Activated CD8-positive, alpha-beta memory T cell treated with anti-CD3 and anti-CD28 coated beads for 24 hours (primary cell): ENCODE data around the gene PGAP6.
"Not testable (repeated sequence)": the region's sequence is repeated elsewhere in the genome, so short reads cannot be mapped to it uniquely, and the experiment has no call there.

Experiments
- DNase-seq: peaks from one replicate; pipeline ENCODE4 v3.0.0-alpha.2; 2020

PGAP6 gene

DNA sequence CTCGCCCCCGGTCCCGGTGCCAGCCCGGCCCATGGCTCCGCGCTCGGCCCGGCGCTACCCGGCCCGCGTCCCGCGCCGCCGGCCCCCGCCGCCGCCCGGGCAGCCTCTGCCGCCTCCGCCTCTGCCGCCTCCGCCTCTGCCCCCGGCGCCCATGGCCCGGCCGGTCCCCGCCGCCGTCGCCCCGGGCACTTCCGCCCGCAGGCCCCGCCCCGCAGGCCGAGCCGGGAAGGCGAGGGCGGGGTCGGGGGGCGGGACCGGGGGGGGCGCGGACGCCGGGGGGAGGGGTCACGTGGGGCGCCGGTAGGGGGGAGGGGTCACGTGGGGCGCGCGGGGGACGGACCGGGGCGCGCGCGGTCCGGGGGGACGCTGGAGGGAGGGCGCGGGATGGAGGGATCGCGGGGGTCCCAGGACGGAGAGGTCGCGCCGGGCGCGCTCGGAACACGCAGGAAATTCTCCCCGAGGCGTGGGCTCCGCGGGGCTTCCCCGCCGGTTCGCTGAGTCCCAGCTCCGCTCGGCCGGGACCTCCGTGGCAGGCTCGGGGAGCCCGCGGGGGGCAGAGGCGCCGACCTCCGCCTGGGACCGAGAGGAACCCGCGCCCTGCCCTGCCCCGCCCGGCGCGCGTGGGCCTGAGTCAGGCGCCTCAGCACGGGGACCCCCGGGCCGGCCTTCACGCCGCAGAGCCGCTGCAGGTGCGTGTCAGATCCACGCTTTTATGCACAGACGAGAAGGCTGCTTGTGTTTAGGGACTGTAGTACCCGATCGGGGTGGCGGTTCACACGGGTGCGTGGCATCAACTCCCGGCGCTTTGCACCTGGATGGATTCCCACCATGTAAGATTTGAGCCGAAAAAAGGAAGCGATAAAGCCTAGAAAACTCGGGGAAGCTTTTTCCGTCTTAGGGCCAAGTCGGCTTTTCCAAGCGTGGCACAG, at the start of gene PGAP6:
PGAP6 (minus strand) TSS at position 190 of the 929 bp plus-strand sequence; CDS start at position 33, 157 bp downstream.
- peak; percentile 82 for DNase-seq

DNA sequence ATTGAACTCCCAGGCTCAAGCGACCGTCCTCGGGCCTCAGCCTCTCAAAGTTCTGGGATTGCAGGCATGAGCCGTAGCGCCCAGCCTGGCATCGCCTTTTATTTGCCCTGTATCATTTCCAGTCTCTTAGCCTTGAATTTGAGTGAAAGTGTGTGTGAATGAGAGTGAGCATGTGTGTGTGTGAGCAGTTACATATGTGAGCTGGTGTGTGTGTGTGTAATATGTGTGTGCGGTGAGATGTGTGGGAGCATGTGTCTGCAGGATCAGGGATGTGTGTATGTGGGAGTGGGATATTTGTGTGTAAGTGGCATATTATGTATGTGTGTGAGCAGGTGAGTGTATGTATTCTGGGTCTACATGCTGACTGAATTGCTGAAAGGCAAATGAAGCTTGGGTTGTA, 49.1 kb upstream of the PGAP6 start:
- DNase-seq = no peak

DNA sequence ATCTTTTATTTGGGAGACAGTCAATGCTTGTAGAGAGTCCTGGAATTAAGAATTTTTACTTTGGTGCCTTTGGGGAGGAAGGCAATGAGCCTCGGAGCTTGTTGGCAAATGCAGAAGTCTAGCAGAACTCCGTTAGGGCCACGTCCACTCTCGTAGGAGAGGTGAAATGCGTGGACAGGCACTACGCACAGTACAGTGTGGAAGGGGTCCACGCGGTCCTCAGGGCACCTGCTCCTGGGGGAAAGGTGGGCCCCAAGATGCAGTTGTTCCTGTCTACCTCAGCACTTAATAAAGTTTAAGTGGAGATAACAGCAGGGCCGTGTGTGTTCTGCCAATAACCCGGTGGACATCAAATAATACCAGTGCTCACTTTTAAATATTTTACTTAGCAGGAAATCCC, 45.5 kb upstream of the PGAP6 start:
- DNase-seq = no peak

- DNase-seq = no peak
Measured at GRCh38 chr16:426906-427249, 45.1 kb upstream of the PGAP6 start.

- peak; percentile 66 for DNase-seq
Measured at GRCh38 chr16:426115-426905, 44.5 kb upstream of the PGAP6 start.

DNA sequence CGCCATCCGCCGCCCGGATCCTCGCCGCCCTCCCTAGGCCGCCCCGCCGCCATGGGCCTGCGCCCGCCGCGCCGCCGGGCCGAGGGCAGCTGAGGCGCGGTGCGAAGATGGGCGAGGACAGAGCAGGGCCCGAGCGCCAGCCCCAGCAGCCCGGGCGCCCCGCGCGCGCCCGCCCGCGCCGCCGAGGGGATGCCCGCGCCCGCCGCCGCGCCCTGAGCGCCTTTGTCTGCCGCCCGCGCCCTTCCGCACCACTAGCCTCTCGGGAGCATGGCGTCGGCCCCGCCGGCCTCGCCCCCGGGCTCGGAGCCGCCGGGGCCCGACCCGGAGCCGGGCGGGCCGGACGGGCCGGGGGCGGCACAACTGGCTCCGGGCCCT, 43.9 kb upstream of the PGAP6 start:
- DNase-seq = no peak

DNA sequence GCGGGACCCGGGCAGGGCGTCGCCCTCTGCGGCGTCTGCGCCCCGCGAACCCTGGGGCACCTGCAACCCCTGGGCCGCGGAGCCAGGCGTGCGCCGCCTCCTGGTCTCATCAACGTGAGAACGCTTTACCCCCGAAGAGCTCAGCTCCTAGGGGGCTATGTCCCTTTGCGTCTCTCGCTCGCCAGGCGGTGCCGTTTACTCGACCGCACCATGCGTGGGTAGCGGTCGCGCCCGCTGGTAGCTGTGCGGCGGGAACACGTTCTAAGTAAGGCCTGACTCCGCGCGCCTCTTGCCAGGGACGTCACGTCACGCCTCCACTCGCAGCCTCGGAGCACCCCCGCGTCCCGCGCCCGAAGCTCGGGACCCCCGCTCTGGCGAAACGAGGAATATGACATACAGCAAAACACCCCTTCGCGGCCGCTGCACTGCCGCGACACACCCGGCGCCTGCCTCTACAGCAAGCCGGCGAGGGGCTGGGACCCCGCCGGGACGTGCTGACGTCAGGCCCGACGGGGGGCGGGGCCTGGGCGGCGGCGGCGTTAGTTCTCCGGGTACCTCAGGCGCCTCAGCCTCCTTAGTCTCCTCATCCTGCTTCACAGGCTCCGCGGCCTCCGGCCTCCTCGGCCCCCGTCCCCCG, 43.4 kb upstream of the PGAP6 start, which contains the start of gene RAB11FIP3:
RAB11FIP3 (plus strand) TSS at position 568 of the 637 bp plus-strand sequence. CDS start 358 bp downstream, outside the sequence.
- peak; percentile 95 for DNase-seq

GRCh38 chr16:424623-425081, 42.9 kb upstream of the PGAP6 start:
- no peak for DNase-seq

DNA sequence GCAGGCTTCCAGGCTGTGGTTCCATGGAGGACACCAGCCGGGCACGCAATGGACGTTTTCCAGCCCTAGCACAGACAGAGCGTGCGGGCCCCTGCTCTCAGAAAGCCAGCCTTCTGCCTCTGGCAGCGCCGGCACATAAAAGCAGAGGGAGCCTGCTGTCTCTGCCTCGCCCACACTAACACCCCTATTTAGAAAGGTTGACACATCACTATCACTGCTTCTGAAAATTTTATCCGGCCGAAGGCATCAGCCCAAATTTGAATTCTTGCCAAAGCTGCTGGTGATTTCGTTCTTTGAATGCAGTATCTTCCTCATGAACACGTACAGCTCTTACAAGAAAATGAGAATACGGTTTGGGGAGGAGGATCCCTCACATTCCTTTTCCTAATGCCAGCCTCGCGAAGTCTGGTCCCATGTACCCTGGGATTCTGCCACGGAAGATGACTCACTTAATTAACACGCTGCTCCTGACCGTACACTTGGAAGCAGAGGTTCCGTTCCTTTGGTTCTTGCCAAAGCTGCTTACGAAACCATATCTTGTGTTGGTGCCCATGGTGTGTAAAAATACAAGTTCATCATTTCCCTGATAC, 42.4 kb upstream of the PGAP6 start:
- DNase-seq = no peak

GRCh38 chr16:422179-422578, 40.4 kb upstream of the PGAP6 start:
- DNase-seq = not testable (repeated sequence)

DNA sequence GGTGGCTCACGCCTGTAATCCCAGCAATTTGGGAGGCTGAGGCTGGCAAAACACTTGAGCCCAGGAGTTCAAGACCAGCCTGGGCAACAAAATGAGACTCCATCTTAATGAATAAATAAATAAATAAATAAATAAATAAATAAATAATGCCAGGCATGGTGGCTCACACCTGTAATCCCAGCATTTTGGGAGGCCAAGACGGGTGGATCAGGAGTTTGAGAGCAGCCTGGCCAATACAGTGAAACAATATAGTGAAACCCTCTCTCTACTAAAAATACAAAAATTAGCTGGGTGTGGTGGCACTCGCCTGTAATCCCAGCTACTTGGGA, 33.4 kb upstream of the PGAP6 start:
- not testable (repeated sequence) for DNase-seq

DNA sequence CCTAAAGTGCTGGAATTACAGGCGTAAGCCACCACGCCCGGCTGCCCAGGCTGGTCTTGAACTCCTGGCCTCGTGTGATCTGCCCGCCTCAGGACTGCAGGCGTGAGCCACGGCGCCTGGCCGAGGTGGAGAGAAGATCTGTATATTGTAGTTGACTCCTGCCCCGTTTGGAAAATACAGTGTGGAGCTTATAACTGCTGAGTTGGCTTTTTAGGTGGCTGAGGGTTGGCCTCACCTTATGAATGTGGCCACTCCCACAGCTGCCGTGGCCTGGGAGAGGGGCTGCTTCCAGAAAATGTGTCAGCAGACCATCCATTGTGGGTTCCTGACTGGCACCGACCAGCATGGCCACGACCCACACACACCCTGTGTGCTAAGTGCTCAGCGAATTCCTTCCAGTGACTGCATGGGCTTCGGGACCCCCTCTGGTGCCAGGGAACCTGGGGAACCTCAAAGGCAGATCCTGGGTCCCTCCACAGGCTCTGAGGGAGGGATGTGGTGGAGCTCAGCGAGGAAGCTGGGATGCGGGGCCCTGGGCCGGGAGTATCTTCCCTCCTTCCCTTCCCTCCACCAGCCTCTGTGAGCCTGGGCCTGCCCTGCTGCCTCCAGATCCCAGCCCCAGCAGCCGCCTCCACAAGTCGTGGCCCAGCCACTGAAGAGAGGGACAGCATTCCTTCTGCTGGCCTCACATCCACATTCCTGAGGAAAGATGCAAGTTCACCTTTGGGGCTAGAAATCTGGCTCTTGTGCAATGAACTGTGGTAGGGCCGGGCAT, 32.8 kb upstream of the PGAP6 start:
- DNase-seq = no peak

DNA sequence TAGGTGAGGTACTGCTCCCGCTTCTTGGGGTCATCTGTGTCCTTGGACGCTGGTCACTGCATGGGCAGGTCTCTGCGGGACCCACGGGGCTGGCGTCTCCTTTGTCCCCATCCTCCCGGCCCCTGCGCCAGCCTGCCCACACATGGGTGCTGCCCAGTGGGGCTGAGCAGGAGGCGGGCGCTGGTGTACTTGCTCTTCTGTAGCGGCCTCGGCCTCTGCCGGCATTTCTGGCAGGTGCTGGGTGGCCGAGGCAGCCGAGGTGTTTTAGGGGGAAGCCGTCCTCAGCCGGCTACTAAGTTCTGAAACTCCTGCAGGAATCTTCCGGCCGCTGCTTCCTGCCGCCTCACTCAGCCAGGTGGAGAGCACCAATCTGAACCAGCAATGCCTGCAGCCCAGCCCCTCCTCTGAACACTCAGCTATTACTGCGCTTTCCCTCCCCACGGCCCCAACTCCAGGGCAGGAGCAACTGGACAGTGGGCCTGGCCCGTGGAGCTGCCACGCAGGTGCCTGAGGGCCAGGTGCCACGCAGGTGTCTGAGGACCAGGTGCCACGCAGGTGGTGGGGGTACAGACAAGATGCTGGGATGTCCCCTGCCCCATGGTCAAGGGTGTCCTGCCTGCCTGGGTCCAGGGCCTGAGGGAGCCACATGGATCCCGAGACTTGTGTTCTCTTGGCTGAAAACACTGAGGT, 29.9 kb upstream of the PGAP6 start:
- DNase-seq = no peak

DNA sequence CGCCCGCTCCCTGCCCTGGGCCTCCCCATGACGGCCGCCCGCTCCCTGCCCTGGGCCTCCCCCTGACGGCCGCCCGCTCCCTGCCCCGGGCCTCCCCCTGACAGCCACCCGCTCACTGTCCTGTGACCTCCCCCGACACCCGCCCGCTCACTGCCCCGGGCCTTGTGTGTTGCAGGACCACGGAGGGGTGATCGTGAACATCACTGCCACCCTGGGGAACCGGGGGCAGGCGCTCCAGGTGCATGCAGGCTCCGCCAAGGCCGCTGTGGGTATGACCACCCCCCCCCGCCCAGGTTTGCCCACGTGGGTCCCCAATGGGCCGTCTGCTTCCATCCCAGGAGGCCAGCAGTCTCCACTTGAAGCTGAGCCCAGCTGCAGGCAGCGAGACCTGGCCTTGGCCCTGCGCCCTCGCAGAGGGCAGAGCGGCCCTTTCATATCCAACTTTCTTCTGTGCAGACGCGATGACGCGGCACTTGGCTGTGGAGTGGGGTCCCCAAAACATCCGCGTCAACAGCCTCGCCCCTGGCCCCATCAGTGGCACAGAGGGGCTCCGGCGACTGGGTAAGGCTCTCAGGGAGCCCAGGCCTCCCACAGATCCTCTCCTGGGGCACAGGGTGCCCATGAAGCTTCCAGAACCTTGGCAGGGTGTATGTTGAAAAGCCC, 28.9 kb upstream of the PGAP6 start:
- no peak for DNase-seq

GRCh38 chr16:407253-407652, 25.5 kb upstream of the PGAP6 start:
- DNase-seq = no peak

GRCh38 chr16:405548-406506, 24.0 kb upstream of the PGAP6 start:
- no peak for DNase-seq

DNA sequence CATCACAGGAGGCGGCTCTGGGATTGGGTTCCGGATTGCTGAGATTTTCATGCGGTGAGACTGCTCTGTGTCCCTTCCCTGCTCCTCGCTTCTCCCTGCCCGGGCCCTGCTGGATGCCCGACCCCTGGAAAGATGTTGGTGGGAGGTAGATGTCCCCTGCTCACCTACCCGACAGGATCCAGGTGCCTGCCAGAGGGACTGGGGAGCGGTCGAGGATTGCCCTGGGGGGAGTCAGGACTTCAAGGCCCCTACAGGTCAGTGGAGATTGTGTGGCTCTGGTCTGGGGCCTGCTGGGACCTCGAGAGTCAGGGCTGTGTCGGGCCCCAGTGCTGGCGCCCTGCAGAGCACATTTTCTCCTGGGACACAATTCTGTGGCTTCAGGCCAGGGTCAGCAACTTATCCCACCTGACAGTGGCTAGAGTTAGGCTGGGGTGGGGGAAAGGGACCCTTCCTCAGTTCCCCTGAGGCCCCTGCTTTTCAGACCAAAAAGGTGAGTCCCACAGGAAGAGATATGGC, 23.3 kb upstream of the PGAP6 start:
- no peak for DNase-seq

GRCh38 chr16:401468-402348, 19.9 kb upstream of the PGAP6 start, which contains the start of gene DECR2:
Gene DECR2 (plus strand): TSS chr16:401885. CDS start chr16:401964, 79 bp downstream.
- peak; percentile 99 for DNase-seq
